ENCODE results near the gene RBM14.
"Not testable (repeated sequence)": the region's sequence is repeated elsewhere in the genome, so short reads cannot be mapped to it uniquely, and the experiment has no call there.

GRCh38 chr11:66585447-66585846 lies 31.0 kb upstream of the RBM14 start:
- not testable (repeated sequence) for TF ChIP-seq EZH2 (IDR thresholded peaks at IDR 0.05; ENCODE audit: insufficient read depth, poor library complexity, severe bottlenecking); EZH2phosphoT487 (IDR thresholded peaks at IDR 0.05; ENCODE audit: insufficient read depth, low read depth)
